Measurements from ENCODE around the gene DRD2. TPM values are rescaled to one million over a fixed set of nuclear protein-coding genes. Genes with fewer than 3 reads are reported as not detected.

DRD2 gene
- polyA plus RNA-seq, 4 donors: 0.28 to 0.41 TPM; not detected in 2

- H3K9me3 ChIP-seq (ENCODE audit: control insufficient read depth in 2 of 2, insufficient read depth in 1 of 2, low read depth in 1 of 2, low read length in 1 of 2): no peaks in the 10 kb centered on the region
- FAIRE-seq (no peak), DNase-seq (no peak)
- no peak overlapping the region for H3K4me3 ChIP-seq (ENCODE audit: low read depth in 1 of 3, low read length in 3 of 3)
- H3K27me3 ChIP-seq (ENCODE audit: control insufficient read depth in 3 of 3, insufficient read depth in 3 of 3, low read length in 3 of 3): no peaks in the 10 kb centered on the region
- no peaks in the 10 kb centered on the region for H3K4me1 ChIP-seq (ENCODE audit: control insufficient read depth in 3 of 3, insufficient read depth in 2 of 3, low read depth in 1 of 3, low read length in 2 of 3)
- H3K36me3 ChIP-seq (ENCODE audit: control insufficient read depth in 3 of 3, insufficient read depth in 2 of 3, low read depth in 1 of 3, low read length in 3 of 3): no peaks in the 10 kb centered on the region
- H3K27ac ChIP-seq (ENCODE audit: low read depth in 1 of 3, low read length in 2 of 3): no peak overlapping the region
- 86 to 88% (median 86%) methylated on average over 9 of the region's 9 CpGs for WGBS, 3 donors
Observed at GRCh38 chr11:113408887-113409286, 66.3 kb downstream of the DRD2 start.

GRCh38 chr11:113408206-113408605, 67.0 kb downstream of the DRD2 start:
- Histone ChIP-seq H3K4me1 (ENCODE audit: control insufficient read depth in 3 of 3, insufficient read depth in 2 of 3, low read depth in 1 of 3, low read length in 2 of 3) (no peaks in the 10 kb centered on the region), H3K9me3 (ENCODE audit: control insufficient read depth in 2 of 2, insufficient read depth in 1 of 2, low read depth in 1 of 2, low read length in 1 of 2) (no peaks in the 10 kb centered on the region), H3K4me3 (ENCODE audit: low read depth in 1 of 3, low read length in 3 of 3) (no peak overlapping the region), H3K27me3 (ENCODE audit: control insufficient read depth in 3 of 3, insufficient read depth in 3 of 3, low read length in 3 of 3) (no peaks in the 10 kb centered on the region), H3K27ac (ENCODE audit: low read depth in 1 of 3, low read length in 2 of 3) (no peak overlapping the region), H3K36me3 (ENCODE audit: control insufficient read depth in 3 of 3, insufficient read depth in 2 of 3, low read depth in 1 of 3, low read length in 3 of 3) (no peaks in the 10 kb centered on the region)
- no peak for DNase-seq
- 25 to 60% (median 49%) methylated on average over 9 of the region's 9 CpGs for WGBS, 3 donors
- FAIRE-seq: no peak

GRCh38 chr11:113407163-113407562, 68.0 kb downstream of the DRD2 start:
- H3K9me3 ChIP-seq (ENCODE audit: control insufficient read depth in 2 of 2, insufficient read depth in 1 of 2, low read depth in 1 of 2, low read length in 1 of 2): no peaks in the 10 kb centered on the region
- no peak for FAIRE-seq
- H3K36me3 ChIP-seq (ENCODE audit: control insufficient read depth in 3 of 3, insufficient read depth in 2 of 3, low read depth in 1 of 3, low read length in 3 of 3): no peaks in the 10 kb centered on the region
- DNase-seq: no peak
- H3K27ac ChIP-seq (ENCODE audit: low read depth in 1 of 3, low read length in 2 of 3): no peak overlapping the region
- no peak overlapping the region for H3K4me3 ChIP-seq (ENCODE audit: low read depth in 1 of 3, low read length in 3 of 3)
- no peaks in the 10 kb centered on the region for H3K4me1 ChIP-seq (ENCODE audit: control insufficient read depth in 3 of 3, insufficient read depth in 2 of 3, low read depth in 1 of 3, low read length in 2 of 3)
- no peaks in the 10 kb centered on the region for H3K27me3 ChIP-seq (ENCODE audit: control insufficient read depth in 3 of 3, insufficient read depth in 3 of 3, low read length in 3 of 3)
- 72 to 90% (median 73%) methylated on average over 3 of the region's 3 CpGs for WGBS, 3 donors

- Histone ChIP-seq H3K9me3 (ENCODE audit: control insufficient read depth in 2 of 2, insufficient read depth in 1 of 2, low read depth in 1 of 2, low read length in 1 of 2) (no peaks in the 10 kb centered on the region), H3K4me1 (ENCODE audit: control insufficient read depth in 3 of 3, insufficient read depth in 2 of 3, low read depth in 1 of 3, low read length in 2 of 3) (no peaks in the 10 kb centered on the region), H3K4me3 (ENCODE audit: low read depth in 1 of 3, low read length in 3 of 3) (no peak overlapping the region), H3K27ac (ENCODE audit: low read depth in 1 of 3, low read length in 2 of 3) (no peak overlapping the region), H3K36me3 (ENCODE audit: control insufficient read depth in 3 of 3, insufficient read depth in 2 of 3, low read depth in 1 of 3, low read length in 3 of 3) (no peaks in the 10 kb centered on the region), H3K27me3 (ENCODE audit: control insufficient read depth in 3 of 3, insufficient read depth in 3 of 3, low read length in 3 of 3) (peaks cover 0 to 2% (median 0%) of the 10 kb centered on the region in 3 donors)
- FAIRE-seq: no peak
- DNase-seq: no peak
- 76 to 77% (median 76%) methylated on average over 7 of the region's 7 CpGs for WGBS, 3 donors
Observed at GRCh38 chr11:113405724-113406478, 69.3 kb downstream of the DRD2 start.

GRCh38 chr11:113404859-113405430, 70.3 kb downstream of the DRD2 start:
- peaks cover 0 to 2% (median 0%) of the 10 kb centered on the region in 3 donors for H3K27me3 ChIP-seq (ENCODE audit: control insufficient read depth in 3 of 3, insufficient read depth in 3 of 3, low read length in 3 of 3)
- H3K4me1 ChIP-seq (ENCODE audit: control insufficient read depth in 3 of 3, insufficient read depth in 2 of 3, low read depth in 1 of 3, low read length in 2 of 3): no peaks in the 10 kb centered on the region
- no peaks in the 10 kb centered on the region for H3K9me3 ChIP-seq (ENCODE audit: control insufficient read depth in 2 of 2, insufficient read depth in 1 of 2, low read depth in 1 of 2, low read length in 1 of 2)
- FAIRE-seq (no peak), DNase-seq (no peak)
- WGBS, 3 donors: 86 to 91% (median 88%) methylated on average over 7 of the region's 7 CpGs
- H3K27ac ChIP-seq (ENCODE audit: low read depth in 1 of 3, low read length in 2 of 3): no peak overlapping the region
- no peaks in the 10 kb centered on the region for H3K36me3 ChIP-seq (ENCODE audit: control insufficient read depth in 3 of 3, insufficient read depth in 2 of 3, low read depth in 1 of 3, low read length in 3 of 3)
- H3K4me3 ChIP-seq (ENCODE audit: low read depth in 1 of 3, low read length in 3 of 3): no peak overlapping the region

- no peaks in the 10 kb centered on the region for H3K4me1 ChIP-seq (ENCODE audit: control insufficient read depth in 3 of 3, insufficient read depth in 2 of 3, low read depth in 1 of 3, low read length in 2 of 3)
- 0 to 12% (median 8%) methylated on average over 2 of the region's 2 CpGs for WGBS, 3 donors
- H3K27ac ChIP-seq (ENCODE audit: low read depth in 1 of 3, low read length in 2 of 3): no peak overlapping the region
- no peaks in the 10 kb centered on the region for H3K9me3 ChIP-seq (ENCODE audit: control insufficient read depth in 2 of 2, insufficient read depth in 1 of 2, low read depth in 1 of 2, low read length in 1 of 2)
- peak in 1 of 2 donors; percentile 69 for DNase-seq
- no peak for FAIRE-seq
- H3K27me3 ChIP-seq (ENCODE audit: control insufficient read depth in 3 of 3, insufficient read depth in 3 of 3, low read length in 3 of 3): peaks cover 0 to 2% (median 0%) of the 10 kb centered on the region in 3 donors
- H3K36me3 ChIP-seq (ENCODE audit: control insufficient read depth in 3 of 3, insufficient read depth in 2 of 3, low read depth in 1 of 3, low read length in 3 of 3): no peaks in the 10 kb centered on the region
- H3K4me3 ChIP-seq (ENCODE audit: low read depth in 1 of 3, low read length in 3 of 3): no peak overlapping the region
Observed at GRCh38 chr11:113401718-113402117, 73.5 kb downstream of the DRD2 start.

GRCh38 chr11:113400631-113401230, 74.5 kb downstream of the DRD2 start:
- no peak for FAIRE-seq
- Histone ChIP-seq H3K9me3 (ENCODE audit: control insufficient read depth in 2 of 2, insufficient read depth in 1 of 2, low read depth in 1 of 2, low read length in 1 of 2) (no peaks in the 10 kb centered on the region), H3K4me1 (ENCODE audit: control insufficient read depth in 3 of 3, insufficient read depth in 2 of 3, low read depth in 1 of 3, low read length in 2 of 3) (no peaks in the 10 kb centered on the region), H3K4me3 (ENCODE audit: low read depth in 1 of 3, low read length in 3 of 3) (no peak overlapping the region), H3K27me3 (ENCODE audit: control insufficient read depth in 3 of 3, insufficient read depth in 3 of 3, low read length in 3 of 3) (peaks cover 0 to 2% (median 0%) of the 10 kb centered on the region in 3 donors), H3K36me3 (ENCODE audit: control insufficient read depth in 3 of 3, insufficient read depth in 2 of 3, low read depth in 1 of 3, low read length in 3 of 3) (no peaks in the 10 kb centered on the region), H3K27ac (ENCODE audit: low read depth in 1 of 3, low read length in 2 of 3) (no peak overlapping the region)
- whole genome bisulfite sequencing, 3 donors: 64 to 78% (median 77%) methylated on average over 5 of the region's 5 CpGs
- no peak for DNase-seq

- Histone ChIP-seq H3K4me3 (ENCODE audit: low read depth in 1 of 3, low read length in 3 of 3) (no peak overlapping the region), H3K36me3 (ENCODE audit: control insufficient read depth in 3 of 3, insufficient read depth in 2 of 3, low read depth in 1 of 3, low read length in 3 of 3) (no peaks in the 10 kb centered on the region), H3K4me1 (ENCODE audit: control insufficient read depth in 3 of 3, insufficient read depth in 2 of 3, low read depth in 1 of 3, low read length in 2 of 3) (no peaks in the 10 kb centered on the region), H3K27ac (ENCODE audit: low read depth in 1 of 3, low read length in 2 of 3) (no peak overlapping the region), H3K9me3 (ENCODE audit: control insufficient read depth in 2 of 2, insufficient read depth in 1 of 2, low read depth in 1 of 2, low read length in 1 of 2) (no peaks in the 10 kb centered on the region), H3K27me3 (ENCODE audit: control insufficient read depth in 3 of 3, insufficient read depth in 3 of 3, low read length in 3 of 3) (peaks cover 0 to 2% (median 0%) of the 10 kb centered on the region in 3 donors)
- no peak for FAIRE-seq
- no peak for DNase-seq
- 79 to 86% (median 84%) methylated on average over 24 of the region's 24 CpGs for WGBS, 3 donors
Observed at GRCh38 chr11:113398669-113399430, 76.3 kb downstream of the DRD2 start.

Data from small intestine (tissue), 7 donors.